ENCODE measurements around the gene ILDR1. TPM values are rescaled to one million over a fixed set of nuclear protein-coding genes. Genes with fewer than 3 reads are reported as not detected.

ILDR1 gene
- not detected in 2 replicates for total RNA-seq

DNA sequence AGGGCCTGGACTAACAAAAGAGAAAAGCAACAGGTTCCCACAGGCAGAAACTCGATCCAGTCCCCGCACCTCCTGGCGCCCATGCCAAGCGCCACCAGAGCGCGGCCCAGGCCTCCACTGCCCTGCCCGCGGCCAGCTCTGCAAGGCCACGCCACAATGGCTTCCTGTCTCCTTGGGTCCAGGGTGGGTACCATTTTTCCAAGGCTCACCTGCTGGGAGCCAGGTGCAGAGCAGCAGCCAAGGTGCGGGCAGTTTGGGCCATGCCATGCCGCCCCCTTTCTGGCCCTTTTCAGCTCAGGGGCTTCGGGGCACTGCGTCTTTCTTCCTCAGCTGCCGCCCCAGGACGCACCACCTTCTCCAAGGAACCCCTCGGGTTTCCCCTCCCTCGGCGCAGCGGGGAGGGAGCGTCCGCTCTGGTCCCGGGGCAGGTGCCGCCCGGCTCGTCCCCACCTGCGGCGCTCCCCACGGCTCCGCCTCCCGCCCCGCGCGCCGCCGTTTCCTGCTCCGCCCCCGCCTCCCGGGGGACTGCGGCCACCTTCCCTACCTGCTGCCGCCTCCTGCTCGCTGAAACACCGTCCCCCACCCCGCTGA lies at the start of gene ILDR1:
Gene ILDR1, minus strand, starts transcription at position 437 of the 591 bp plus-strand sequence. Its CDS starts 170 bp downstream, at position 267.

GRCh38 chr3:122055215-122055614 lies 33.2 kb upstream of the ILDR1 start, which contains the start of gene CD86:
Gene CD86, plus strand, starts transcription at chr3:122055362. Its CDS starts 128 bp downstream, at chr3:122055490.

Other genes with a start within 250 kb of the ILDR1 start
- gene IQCB1, start 187.2 kb downstream of the ILDR1 start, total RNA-seq, result 10.0 and 15.5 TPM in 2 replicates
- gene EAF2, start 187.0 kb downstream of the ILDR1 start, total RNA-seq, result 0.60 and 1.3 TPM in 2 replicates
- gene SLC15A2, start 127.8 kb downstream of the ILDR1 start, total RNA-seq, result 0.10 TPM in 1 of 2 replicates, not detected in the other
- not detected in 2 replicates for gene CD86, start 33.1 kb upstream of the ILDR1 start, total RNA-seq
- gene CASR, start 161.4 kb upstream of the ILDR1 start, total RNA-seq, result not detected in 2 replicates